HepG2 (cell line): ENCODE measurements around the gene HCFC2. TPM values are rescaled to one million over a fixed set of nuclear protein-coding genes. Genes with fewer than 3 reads are reported as not detected.

Experiments
- AGO2 ChIP-seq: fragments of 200-400 bp; formaldehyde crosslinking; optimal IDR thresholded peaks from 2 replicates; pipeline ENCODE3; 2017; ENCODE audit warnings: mild to moderate bottlenecking, low read depth, low read length, moderate library complexity
- ARNT ChIP-seq: fragments of 450-650 bp; IDR thresholded peaks from 2 replicates; pipeline ENCODE4 v1.6.1; 2017
- CTCF ChIP-seq: sonication (generic); formaldehyde crosslinking; IDR thresholded peaks from 2 replicates; pipeline ENCODE4 v1.5.0; 2020; ENCODE audit warnings: mild to moderate bottlenecking, missing genetic modification reagents, moderate library complexity
- HDAC6 ChIP-seq: fragments of 200-600 bp; sonication (generic); IDR thresholded peaks from 2 replicates; pipeline ENCODE4 v1.7.0; 2017; ENCODE audit warnings: mild to moderate bottlenecking, antibody characterized with exemption, low read length, low read depth
- HINFP ChIP-seq: sonication (generic); formaldehyde crosslinking; IDR thresholded peaks from 2 replicates; pipeline ENCODE4 v1.4.0; 2020; ENCODE audit warnings: low read depth, mild to moderate bottlenecking, missing genetic modification reagents
- HMG20A ChIP-seq: IDR thresholded peaks from 2 replicates; pipeline ENCODE4 v1.6.1; 2016; ENCODE audit warnings: borderline replicate concordance
- HOXA3 ChIP-seq: sonication (generic); formaldehyde crosslinking; IDR thresholded peaks from 2 replicates; pipeline ENCODE4 v1.5.0; 2020; ENCODE audit warnings: missing genetic modification reagents
- KDM4B ChIP-seq: sonication (generic); formaldehyde crosslinking; IDR thresholded peaks from 2 replicates; pipeline ENCODE4 v1.4.0; 2020; ENCODE audit warnings: missing genetic modification reagents
- MED1 ChIP-seq: sonication (generic); formaldehyde crosslinking; IDR thresholded peaks from 2 replicates; pipeline ENCODE4 v1.4.0; 2020; ENCODE audit warnings: missing genetic modification reagents
- MEIS1 ChIP-seq: sonication (generic); formaldehyde crosslinking; IDR thresholded peaks from 2 replicates; pipeline ENCODE4 v1.9.0; 2021; ENCODE audit warnings: mild to moderate bottlenecking, missing genetic modification reagents, moderate library complexity, borderline replicate concordance
- MLLT10 ChIP-seq: sonication (generic); formaldehyde crosslinking; IDR thresholded peaks from 2 replicates; pipeline ENCODE4 v1.4.0; 2020; ENCODE audit warnings: missing genetic modification reagents
- MLXIP ChIP-seq: sonication (generic); formaldehyde crosslinking; IDR thresholded peaks from 2 replicates; pipeline ENCODE4 v1.9.0; 2021; ENCODE audit warnings: missing genetic modification reagents, borderline replicate concordance
- NFKB2 ChIP-seq: sonication (generic); formaldehyde crosslinking; IDR thresholded peaks from 2 replicates; pipeline ENCODE4 v1.4.0; 2020; ENCODE audit warnings: missing genetic modification reagents, borderline replicate concordance
- SATB2 ChIP-seq: sonication (generic); formaldehyde crosslinking; IDR thresholded peaks from 2 replicates; pipeline ENCODE4 v1.5.0; 2020; ENCODE audit warnings: missing genetic modification reagents
- ZBTB37 ChIP-seq: sonication (generic); formaldehyde crosslinking; IDR thresholded peaks from 2 replicates; pipeline ENCODE4 v1.4.0; 2020; ENCODE audit warnings: mild to moderate bottlenecking, missing genetic modification reagents
- ZNF160 ChIP-seq: sonication (generic); formaldehyde crosslinking; IDR thresholded peaks from 2 replicates; pipeline ENCODE4 v1.8.0; 2022; ENCODE audit warnings: mild to moderate bottlenecking, inconsistent platforms, missing genetic modification reagents
- ZNF205 ChIP-seq: IDR thresholded peaks from 2 replicates; pipeline ENCODE4 v1.6.1; 2018; ENCODE audit warnings: missing biosample characterization, missing genetic modification reagents
- ZNF276 ChIP-seq: sonication (generic); formaldehyde crosslinking; IDR thresholded peaks from 2 replicates; pipeline ENCODE4 v1.4.0; 2020; ENCODE audit warnings: mild to moderate bottlenecking, low read depth, missing genetic modification reagents
- ZNF282 ChIP-seq: fragments of 450-650 bp; IDR thresholded peaks from 2 replicates; pipeline ENCODE4 v1.6.1; 2018; ENCODE audit not compliant: partially characterized antibody
- ZNF296 ChIP-seq: sonication (generic); formaldehyde crosslinking; conservative IDR thresholded peaks from 2 replicates; pipeline ENCODE4 v1.5.0; 2020; ENCODE audit warnings: mild to moderate bottlenecking, missing genetic modification reagents
- ZNF619 ChIP-seq: sonication (generic); formaldehyde crosslinking; IDR thresholded peaks from 2 replicates; pipeline ENCODE4 v1.4.0; 2020; ENCODE audit warnings: mild to moderate bottlenecking, missing genetic modification reagents
- ZNF644 ChIP-seq: IDR thresholded peaks from 2 replicates; pipeline ENCODE4 v1.6.1; 2016; ENCODE audit warnings: low read depth
- polyA plus RNA-seq, 8 experiments: library from polyadenylated mRNA; depleted of rRNA in 3 of 8; stranded (reverse) in 7 of 8; unstranded in 1 of 8; fragments of >200 nt; fragmentation: Illumina TruSeq in 4 of 8; extraction: Trizol in 4 of 8; gene quantifications; 2 replicates each; pipeline versions ENCODE4 v1.2.1 to v1.2.3, GENCODE V29; 2011 to 2016; ENCODE audit warnings: low read depth in 4 of 8, missing spikeins in 1 of 8, mixed read lengths in 1 of 8; ENCODE audit not compliant: insufficient read depth in 1 of 8
- total RNA-seq, 5 experiments: library from RNA; depleted of rRNA; stranded (reverse); fragments of >200 nt; fragmentation: Illumina TruSeq; extraction: Trizol; gene quantifications; 2 replicates each; pipeline ENCODE4 v1.2.3, GENCODE V29; 2016; ENCODE audit warnings: low read depth in 1 of 5

HCFC2 gene
- total and polyA plus RNA-seq, 2 of the 13 experiments (the other 11 are each of a cell fraction or from before 2014, with no cell fraction given), result 3.7 to 4.9 TPM

GRCh38 chr12:104131609-104132008, 67.3 kb downstream of the HCFC2 start (continued):
- TF ChIP-seq CTCF (CRISPR knock-in tag), result no peak
- no peak for TF ChIP-seq ARNT
- TF ChIP-seq MLLT10 (CRISPR knock-in tag), result no peak
- TF ChIP-seq KDM4B, result no peak
- peak; percentile 78 for TF ChIP-seq MED1 (CRISPR knock-in tag)
- TF ChIP-seq ZNF619 (CRISPR knock-in tag), result no peak
- peak; percentile 100 for TF ChIP-seq ZNF205 (CRISPR knock-in tag)
- no peak for TF ChIP-seq ZNF276
- no peak for TF ChIP-seq ZNF296
- no peak for TF ChIP-seq NFKB2 (CRISPR knock-in tag)
- TF ChIP-seq HOXA3, result no peak
- peak; percentile 55; the same call in 1 of the 2 replicates for TF ChIP-seq HMG20A (CRISPR knock-in tag)
- no peak for TF ChIP-seq HDAC6
- TF ChIP-seq AGO2, result no peak
- TF ChIP-seq ZNF644, result no peak
- TF ChIP-seq HINFP, result no peak
- no peak for TF ChIP-seq ZNF160
- TF ChIP-seq MEIS1, result peak; percentile 80; the same call in 1 of the 2 replicates
- TF ChIP-seq MLXIP (CRISPR knock-in tag), result no peak
- TF ChIP-seq SATB2 (CRISPR knock-in tag), result no peak
- TF ChIP-seq ZBTB37 (CRISPR knock-in tag), result no peak
- no peak for TF ChIP-seq ZNF282
